K562 (cell line): ENCODE data around the gene COL23A1. TPM values are rescaled to one million over a fixed set of nuclear protein-coding genes. Genes with fewer than 3 reads are reported as not detected.

Source experiments
- ATAC-seq: fragments of 200-7000 bp; cut with Tn5 transposase; 3 replicates; pipeline ENCODE4 v1.9.1; 2020; ENCODE audit warnings: moderate library complexity
- BruUV-seq: library from RNA; stranded (reverse); fragments of 400-500 nt; replicated peaks from 2 replicates; lab custom pipeline; 2021; lab: Mats Ljungman, UMichigan
- CTCF ChIA-PET: fragments of 300-600 bp; formaldehyde crosslinking; extraction: SDS; loops from one replicate; lab custom pipeline; 2021; ENCODE audit warnings: low intra/inter-chr PET ratio; lab: Yijun Ruan, JAX
- POLR2A ChIA-PET: fragments of 300-600, 350-650 bp; sonication (Branson Sonifier 250); formaldehyde crosslinking; extraction: SDS; loops from one replicate; lab custom pipeline; 2021; ENCODE audit warnings: antibody characterized with exemption, inconsistent platforms; lab: Yijun Ruan, JAX
- DNase-seq, 4 experiments: peaks; one replicate each; pipeline versions ENCODE4 v3.0.0 to v3.0.0-alpha.2; 2011 to 2018; ENCODE audit warnings: low spot score in 3 of 4, mixed read lengths in 3 of 4; ENCODE audit errors: extremely low read depth in 1 of 4
- FAIRE-seq: peaks from 2 replicates; lab custom pipeline; 2011; peaks lifted over from hg19 to GRCh38; lab: Jason Lieb, UNC
- H2AFZ ChIP-seq: 2 replicates; pipeline ENCODE4 v1.6.0; 2011; ENCODE audit warnings: low read depth, low read length, control low read depth, inconsistent platforms
- H3K27ac ChIP-seq: fragments of 200-600 bp; 3 replicates; pipeline ENCODE4 v1.8.0; 2011; ENCODE audit warnings: low read depth, mild to moderate bottlenecking, control low read depth, inconsistent platforms, low read length, moderate library complexity, mixed read lengths; ENCODE audit errors: extremely low read depth
- H3K27me3 ChIP-seq, 2 experiments: fragments of 300-600 bp in 1 of 2; 2 replicates in 1 of 2; 3 replicates in 1 of 2; pipeline versions ENCODE4 v1.6.0 to v1.8.0; 2011; ENCODE audit warnings: inconsistent platforms in 2 of 2, low read length in 2 of 2, mild to moderate bottlenecking in 1 of 2, mixed read lengths in 1 of 2, moderate library complexity in 1 of 2; ENCODE audit not compliant: control insufficient read depth in 2 of 2, insufficient read depth in 2 of 2
- H3K36me3 ChIP-seq: fragments of 300-600 bp; 3 replicates; pipeline ENCODE4 v1.8.0; 2011; ENCODE audit warnings: mild to moderate bottlenecking, low read length, inconsistent platforms; ENCODE audit not compliant: control insufficient read depth, insufficient read depth
- H3K4me1 ChIP-seq, 2 experiments: fragments of 200-600 bp in 1 of 2; replicated peaks in 1 of 2; 2 replicates in 1 of 2; 3 replicates in 1 of 2; pipeline versions ENCODE4 v1.5.1 to v1.8.0; 2011; ENCODE audit warnings: inconsistent platforms in 2 of 2, low read length in 2 of 2, mild to moderate bottlenecking in 1 of 2, mixed read lengths in 1 of 2, moderate library complexity in 1 of 2; ENCODE audit not compliant: control insufficient read depth in 2 of 2, insufficient read depth in 2 of 2
- H3K4me2 ChIP-seq: 2 replicates; pipeline ENCODE4 v1.6.1; 2011; ENCODE audit warnings: low read length, control low read depth, inconsistent platforms, mixed read lengths; ENCODE audit not compliant: insufficient read depth
- H3K4me3 ChIP-seq: fragments of 200-600 bp; sonication (generic), shearing (Covaris generic); 2 replicates; pipeline ENCODE4 v1.5.1; 2016; ENCODE audit warnings: control low read depth, inconsistent platforms
- H3K79me2 ChIP-seq: fragments of 200-600 bp; 3 replicates; pipeline ENCODE4 v1.8.0; 2011; ENCODE audit warnings: low read length, inconsistent platforms; ENCODE audit not compliant: control insufficient read depth, insufficient read depth
- H3K9ac ChIP-seq, 2 experiments: 2 replicates each; pipeline versions ENCODE4 v1.6.0 to v1.6.1; 2011; ENCODE audit warnings: low read depth in 2 of 2, low read length in 2 of 2, control low read depth in 1 of 2, inconsistent platforms in 1 of 2, mild to moderate bottlenecking in 1 of 2, mixed read lengths in 1 of 2; ENCODE audit not compliant: insufficient read depth in 1 of 2
- H3K9me1 ChIP-seq: one replicate; pipeline ENCODE4 v1.6.0; 2011; ENCODE audit warnings: inconsistent platforms, mild to moderate bottlenecking, low read length, moderate library complexity; ENCODE audit not compliant: control insufficient read depth, insufficient read depth
- H3K9me3 ChIP-seq: replicated peaks from 2 replicates; pipeline ENCODE4 v1.5.1; 2011; ENCODE audit warnings: low read depth, low read length, inconsistent platforms; ENCODE audit not compliant: control insufficient read depth, insufficient read depth
- H4K20me1 ChIP-seq: replicated peaks from 2 replicates; pipeline ENCODE4 v1.6.1; 2011; ENCODE audit warnings: low read length, inconsistent platforms, mixed read lengths; ENCODE audit not compliant: control insufficient read depth, insufficient read depth
- ARNT ChIP-seq, 2 experiments: fragments of 450-650 bp; IDR thresholded peaks; 2 replicates each; pipeline ENCODE4 v1.6.1; 2016; ENCODE audit warnings: mild to moderate bottlenecking in 1 of 2
- EGR1 ChIP-seq: fragments of 450-650 bp; conservative IDR thresholded peaks from 2 replicates; pipeline ENCODE4 v1.6.1; 2017; ENCODE audit warnings: mild to moderate bottlenecking
- GABPB2 ChIP-seq: fragments of 250-450 bp; sonication (Bioruptor Pico); conservative IDR thresholded peaks from 2 replicates; pipeline ENCODE4 v1.5.1; 2021; ENCODE audit warnings: mild to moderate bottlenecking
- NCOA4 ChIP-seq: fragments of 450-650 bp; IDR thresholded peaks from 2 replicates; pipeline ENCODE4 v1.6.1; 2018; ENCODE audit warnings: mild to moderate bottlenecking; ENCODE audit not compliant: partially characterized antibody
- RAD21 ChIP-seq, 2 experiments: fragments of 250-450 bp in 1 of 2; fragments of 450-650 bp in 1 of 2; sonication (Bioruptor Pico) in 1 of 2; formaldehyde crosslinking in 1 of 2; IDR thresholded peaks in 1 of 2; conservative IDR thresholded peaks in 1 of 2; 2 replicates each; pipeline versions ENCODE4 v1.4.0 to v1.8.0; 2020 to 2022; ENCODE audit warnings: mild to moderate bottlenecking in 2 of 2, moderate library complexity in 1 of 2
- SLC30A9 ChIP-seq: fragments of 250-450 bp; sonication (Bioruptor Pico); IDR thresholded peaks from 2 replicates; pipeline ENCODE4 v1.8.0; 2022; ENCODE audit warnings: mild to moderate bottlenecking, moderate library complexity
- YY1 ChIP-seq, 3 experiments: IDR thresholded peaks; 2 replicates each; pipeline ENCODE4 v1.6.1; 2011; ENCODE audit warnings: low read length in 2 of 3, mild to moderate bottlenecking in 2 of 3, moderate library complexity in 2 of 3, borderline replicate concordance in 1 of 3, control low read depth in 1 of 3, low read depth in 1 of 3; ENCODE audit not compliant: insufficient read depth in 3 of 3, insufficient replicate concordance in 2 of 3, control insufficient read depth in 1 of 3, insufficient read length in 1 of 3; ENCODE audit errors: extremely low read depth in 1 of 3
- ZBTB7A ChIP-seq: IDR thresholded peaks from 2 replicates; pipeline ENCODE4 v1.6.1; 2011; ENCODE audit warnings: low read depth, mild to moderate bottlenecking, low read length, moderate library complexity, borderline replicate concordance; ENCODE audit not compliant: control insufficient read depth
- ZFPM2 ChIP-seq: fragments of 250-450 bp; sonication (Bioruptor Pico); IDR thresholded peaks from 2 replicates; pipeline ENCODE4 v1.5.1; 2022; ENCODE audit warnings: mild to moderate bottlenecking
- ZNF140 ChIP-seq: fragments of 250-450 bp; sonication (Bioruptor Pico); IDR thresholded peaks from 2 replicates; pipeline ENCODE4 v1.8.0; 2021; ENCODE audit warnings: moderate library complexity, mild to moderate bottlenecking, inconsistent platforms
- ZNF143 ChIP-seq: sonication (generic); formaldehyde crosslinking; IDR thresholded peaks from 2 replicates; pipeline ENCODE4 v1.9.0; 2022; ENCODE audit warnings: mild to moderate bottlenecking, missing genetic modification reagents
- ZNF212 ChIP-seq: fragments of 450-650 bp; formaldehyde crosslinking; IDR thresholded peaks from 2 replicates; pipeline ENCODE4 v1.4.0; 2020; ENCODE audit warnings: mild to moderate bottlenecking
- ZNF354B ChIP-seq: fragments of 250-450 bp; sonication (Bioruptor Pico); IDR thresholded peaks from 2 replicates; pipeline ENCODE4 v1.4.0; 2020
- WGBS: fragments of 100-300 bp; shearing (Covaris generic); methylation state at CpG from one replicate; pipeline ENCODE4 v1.1.6; 2016; ENCODE audit warnings: low coverage, mixed read lengths; ENCODE audit not compliant: insufficient coverage; ENCODE audit errors: missing lambda C conversion rate; 5-methylcytosine and 5-hydroxymethylcytosine counted together
- in situ Hi-C: fragments of 300-500 bp; cut with MboI; formaldehyde crosslinking; loops from 4 replicates; pipeline ENCODE4 v1.15.0; 2018; ENCODE audit warnings: inconsistent platforms, mixed read lengths
- intact Hi-C: fragments of 100-400 bp; cut with micrococcal nuclease; formaldehyde crosslinking; loops from 2 replicates; pipeline ENCODE4 v1.14.2; 2022
- polyA plus RNA-seq, 8 experiments: library from polyadenylated mRNA; depleted of rRNA in 4 of 8; stranded (reverse) in 5 of 8; unstranded in 3 of 8; fragments of >200 nt; fragmentation: Nextera tagmentation in 2 of 8; fragmentation: Illumina TruSeq in 1 of 8; extraction: Ambion mirVana in 2 of 8; extraction: Trizol in 1 of 8; gene quantifications; 2 replicates each; pipeline versions ENCODE4 v1.2.1 to v1.2.3, GENCODE V29; 2011 to 2014; ENCODE audit warnings: inconsistent platforms in 1 of 8, missing spikeins in 1 of 8
- total RNA-seq, 7 experiments: library from RNA; depleted of rRNA in 6 of 7; stranded (reverse); fragments of >200 nt in 6 of 7; fragmentation: Illumina TruSeq in 2 of 7; extraction: Trizol in 2 of 7; gene quantifications; 2 replicates each; pipeline versions ENCODE4 v1.2.1 to v1.2.3, GENCODE V29; 2011 to 2021; ENCODE audit warnings: low replicate concordance in 1 of 7
- TF ChIP-seq, protein P1 (sequence below): IDR thresholded peaks from 2 replicates; pipeline ENCODE4 v1.6.1; 2011; ENCODE audit not compliant: insufficient read length; ENCODE audit errors: extremely low read depth

The COL23A1 gene
- total and polyA plus RNA-seq, 9 of the 15 experiments (the other 6 are each of a cell fraction or from before 2014, with no cell fraction given) = 0.09 TPM; not detected in 8

DNA sequence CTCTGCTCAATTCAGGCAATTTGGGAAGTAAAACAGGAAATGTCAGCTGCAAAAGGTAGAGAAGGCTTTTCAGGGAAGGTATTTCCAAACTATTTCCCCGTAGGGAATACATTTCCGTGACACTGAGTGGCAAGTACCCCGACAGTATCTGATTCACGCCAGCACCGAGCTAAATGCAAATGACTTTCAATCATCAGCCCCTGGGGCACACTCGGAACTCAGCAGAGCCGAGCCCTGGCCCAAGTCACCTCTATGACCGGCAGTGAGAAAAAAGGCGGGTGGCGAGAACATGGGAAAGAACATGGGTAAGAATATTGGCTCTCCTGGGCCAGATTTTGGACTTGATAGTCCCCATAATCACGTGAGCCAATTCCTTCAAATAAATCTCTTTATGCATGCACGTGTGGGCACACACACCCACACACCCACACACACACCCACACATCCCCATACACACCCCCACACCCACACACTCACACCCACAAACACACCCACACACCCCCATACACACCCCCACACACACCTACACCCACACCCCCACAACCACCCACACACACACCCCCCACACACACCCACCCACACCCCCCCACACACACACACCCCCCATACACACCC is 43.0 kb downstream of the COL23A1 start:
- H3K79me2 ChIP-seq = no peaks in the 10 kb centered on the region
- H3K4me2 ChIP-seq = no peak overlapping the region
- no peaks in the 10 kb centered on the region for H3K9me3 ChIP-seq
- no peaks in the 10 kb centered on the region for H4K20me1 ChIP-seq
- in situ Hi-C loops = no loop called here
- H3K9ac ChIP-seq = no peak overlapping the region
- ATAC-seq (no peak), FAIRE-seq (no peak), DNase-seq (no peak)
- no TSS peak for BruUV-seq
- H3K4me3 ChIP-seq = no peak overlapping the region
- TF ChIP-seq RAD21 (CRISPR knock-in tag; conservative IDR thresholded peaks at IDR 0.05 in 1 of 2, IDR thresholded peaks at IDR 0.05 in 1 of 2) (no peak), EGR1 (peak; percentile 87)
- WGBS = 45% methylated on average over 11 of the region's 12 CpGs
- intact Hi-C loops = no loop called here
- POLR2A ChIA-PET = interaction anchor here (0.6 to 0.7 kb wide), 2 partner anchors 9 to 161 kb away, joined by 3 read pairs; no protein-coding TSS in a partner anchor
- peaks cover 2 to 50% of the 10 kb centered on the region in 2 experiments; a peak in 4 of 5 replicates for H3K27me3 ChIP-seq
- H2AFZ ChIP-seq = no peak overlapping the region
- H3K4me1 ChIP-seq = peaks cover 0 to 5% of the 10 kb centered on the region in 2 experiments; a peak in 2 of 5 replicates
- CTCF ChIA-PET = no interaction called here
- H3K9me1 ChIP-seq = no peaks in the 10 kb centered on the region
- no peaks in the 10 kb centered on the region for H3K36me3 ChIP-seq
- no peak overlapping the region for H3K27ac ChIP-seq

GRCh38 chr5:178546675-178547033 is 43.5 kb downstream of the COL23A1 start:
- Histone ChIP-seq H3K4me2 (no peak overlapping the region), H3K36me3 (no peaks in the 10 kb centered on the region), H3K4me3 (no peak overlapping the region), H3K9ac (no peak overlapping the region), H3K27ac (no peak overlapping the region), H2AFZ (no peak overlapping the region), H3K27me3 (peaks cover 4 to 52% of the 10 kb centered on the region in 2 experiments; a peak in 4 of 5 replicates), H3K9me1 (no peaks in the 10 kb centered on the region), H3K4me1 (peaks cover 0 to 5% of the 10 kb centered on the region in 2 experiments; a peak in 2 of 5 replicates), H3K9me3 (no peaks in the 10 kb centered on the region), H3K79me2 (no peaks in the 10 kb centered on the region), H4K20me1 (no peaks in the 10 kb centered on the region)
- CTCF ChIA-PET = no interaction called here
- FAIRE-seq (no peak), DNase-seq (no peak), ATAC-seq (no peak)
- TF ChIP-seq ZNF143 (CRISPR knock-in tag) (no peak), ZNF212 (CRISPR knock-in tag) (no peak), ZBTB7A (no peak), ZNF140 (no peak), ZFPM2 (CRISPR knock-in tag) (no peak), GABPB2 (CRISPR knock-in tag) (no peak), ARNT (IDR thresholded peaks at IDR 0.05) (no peak), ZNF354B (no peak), YY1 (IDR thresholded peaks at IDR 0.05; ENCODE audit: borderline replicate concordance in 1 of 3, control insufficient read depth in 1 of 3, extremely low read depth in 1 of 3, insufficient read depth in 3 of 3, insufficient read length in 1 of 3, insufficient replicate concordance in 2 of 3, low read depth in 1 of 3, low read length in 2 of 3) (no peak), NCOA4 (no peak), SLC30A9 (CRISPR knock-in tag) (no peak)
- TF ChIP-seq, protein P1, sequence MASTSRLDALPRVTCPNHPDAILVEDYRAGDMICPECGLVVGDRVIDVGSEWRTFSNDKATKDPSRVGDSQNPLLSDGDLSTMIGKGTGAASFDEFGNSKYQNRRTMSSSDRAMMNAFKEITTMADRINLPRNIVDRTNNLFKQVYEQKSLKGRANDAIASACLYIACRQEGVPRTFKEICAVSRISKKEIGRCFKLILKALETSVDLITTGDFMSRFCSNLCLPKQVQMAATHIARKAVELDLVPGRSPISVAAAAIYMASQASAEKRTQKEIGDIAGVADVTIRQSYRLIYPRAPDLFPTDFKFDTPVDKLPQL = no peak
- in situ Hi-C loops (no loop called here), intact Hi-C loops (no loop called here)
- POLR2A ChIA-PET = interaction anchor here (0.7 to 1.6 kb wide), 2 partner anchors 8 to 12 kb away, joined by 3 to 5 read pairs; no protein-coding TSS in a partner anchor
- no TSS peak for BruUV-seq
- WGBS = 20% methylated on average over 7 of the region's 9 CpGs
